ENCODE results near the gene PKD1L1. TPM values are rescaled to one million over a fixed set of nuclear protein-coding genes. Genes with fewer than 3 reads are reported as not detected.

PKD1L1 gene
- total RNA-seq, 1 donor from 2014 or later, result 0.59 TPM

DNA sequence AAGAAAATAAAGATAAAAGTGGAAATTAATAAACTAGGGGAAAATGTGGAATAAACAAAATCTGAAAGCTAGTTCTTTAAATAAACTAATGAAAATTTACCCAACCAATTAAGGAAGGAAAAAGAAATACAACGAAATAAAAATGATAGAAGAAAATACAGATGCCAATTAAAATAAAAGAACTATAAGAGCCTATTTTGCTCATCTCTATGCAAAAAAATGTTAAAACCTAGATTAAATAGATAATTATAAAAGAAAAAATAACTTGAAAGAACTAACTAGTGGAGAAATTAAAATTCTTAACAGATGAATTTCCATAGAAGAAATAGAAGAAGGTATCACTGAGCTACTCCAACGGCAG lies 32.7 kb downstream of the PKD1L1 start:
- no peak for ATAC-seq
- Histone ChIP-seq H3K4me1 (no peaks in the 10 kb centered on the region), H3K36me3 (no peaks in the 10 kb centered on the region), H3K9me3 (no peaks in the 10 kb centered on the region), H3K27ac (no peak overlapping the region), H3K27me3 (ENCODE audit: low read depth) (no peaks in the 10 kb centered on the region), H3K4me3 (no peak overlapping the region)
- intact Hi-C loops (cut with DNase I), result no loop called here
- no peak for TF ChIP-seq CTCF (IDR thresholded peaks at IDR 0.05)
- DNase-seq, result no peak

GRCh38 chr7:47914717-47915615 lies 33.3 kb downstream of the PKD1L1 start:
- Histone ChIP-seq H3K36me3 (no peaks in the 10 kb centered on the region), H3K9me3 (no peaks in the 10 kb centered on the region), H3K27ac (no peak overlapping the region), H3K27me3 (ENCODE audit: low read depth) (no peaks in the 10 kb centered on the region), H3K4me1 (no peaks in the 10 kb centered on the region), H3K4me3 (no peak overlapping the region)
- ATAC-seq, result no peak
- intact Hi-C loops (cut with DNase I), result no loop called here
- no peak for TF ChIP-seq CTCF (IDR thresholded peaks at IDR 0.05)
- DNase-seq, result no peak

GRCh38 chr7:47912332-47912731 lies 35.9 kb downstream of the PKD1L1 start:
- no peaks in the 10 kb centered on the region for H3K4me1 ChIP-seq
- no peak for ATAC-seq
- intact Hi-C loops (cut with DNase I), result no loop called here

DNA sequence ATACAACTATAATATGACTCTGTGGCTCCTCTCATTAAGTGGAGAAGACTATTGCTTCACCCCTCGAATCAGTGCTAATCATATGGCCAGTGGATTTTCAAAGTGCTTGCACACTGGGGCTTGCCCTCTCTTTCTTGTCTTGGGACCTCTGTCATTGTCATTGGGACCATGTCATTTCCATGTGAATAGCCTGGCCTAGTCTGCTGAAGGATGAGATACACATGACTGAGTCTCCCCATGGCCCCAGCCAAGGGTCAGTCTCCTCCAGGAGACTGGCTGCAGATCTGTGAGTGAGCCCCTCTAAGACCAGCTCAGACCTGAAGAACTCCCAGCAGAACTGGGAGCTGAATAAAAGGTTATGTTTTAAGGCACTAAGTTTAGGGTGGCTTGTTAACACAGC lies 39.5 kb downstream of the PKD1L1 start:
- ATAC-seq, result no peak
- intact Hi-C loops (cut with DNase I), result no loop called here
- no peak overlapping the region for H3K4me3 ChIP-seq

More at GRCh38 chr7:47912332-47912731, 35.9 kb downstream of the PKD1L1 start:
- no peak for DNase-seq
- Histone ChIP-seq H3K27ac (no peak overlapping the region), H3K9me3 (no peaks in the 10 kb centered on the region), H3K4me3 (no peak overlapping the region), H3K36me3 (no peaks in the 10 kb centered on the region), H3K27me3 (ENCODE audit: low read depth) (no peaks in the 10 kb centered on the region)
- no peak for TF ChIP-seq CTCF (IDR thresholded peaks at IDR 0.05)

GRCh38 chr7:47907981-47908616 lies 40.2 kb downstream of the PKD1L1 start:
- ATAC-seq, result no peak
- intact Hi-C loops (cut with DNase I), result no loop called here
- H3K27ac ChIP-seq, result no peak overlapping the region

More for the DNA sequence above, 39.5 kb downstream of the PKD1L1 start:
- Histone ChIP-seq H3K27me3 (ENCODE audit: low read depth) (no peaks in the 10 kb centered on the region), H3K9me3 (no peaks in the 10 kb centered on the region), H3K36me3 (no peaks in the 10 kb centered on the region), H3K27ac (no peak overlapping the region), H3K4me1 (no peaks in the 10 kb centered on the region)
- no peak for DNase-seq
- TF ChIP-seq CTCF (IDR thresholded peaks at IDR 0.05), result no peak

More at GRCh38 chr7:47907981-47908616, 40.2 kb downstream of the PKD1L1 start:
- H3K9me3 ChIP-seq, result no peaks in the 10 kb centered on the region
- no peak overlapping the region for H3K4me3 ChIP-seq
- TF ChIP-seq CTCF (IDR thresholded peaks at IDR 0.05), result no peak
- H3K36me3 ChIP-seq, result no peaks in the 10 kb centered on the region
- no peaks in the 10 kb centered on the region for H3K27me3 ChIP-seq (ENCODE audit: low read depth)
- DNase-seq, result no peak
- H3K4me1 ChIP-seq, result no peaks in the 10 kb centered on the region

Data from lower lobe of right lung (tissue), 2 donors.